PC-9 (cell line): ENCODE results near the gene MADD. TPM values are rescaled to one million over a fixed set of nuclear protein-coding genes. Genes with fewer than 3 reads are reported as not detected.

ENCODE experiments used
- BruUV-seq: library from RNA; stranded (reverse); fragments of 400-500 nt; replicated peaks from 2 replicates; lab custom pipeline; 2021; lab: Mats Ljungman, UMichigan
- CTCF ChIA-PET: fragments of 300-600 bp; sonication (Branson Sonifier 250); formaldehyde crosslinking; loops from one replicate; lab custom pipeline; 2022; ENCODE audit warnings: antibody characterized with exemption; lab: Charles Lee
- POLR2A ChIA-PET: fragments of 300-600 bp; sonication (Branson Sonifier 250); formaldehyde crosslinking; loops from one replicate; lab custom pipeline; 2022; ENCODE audit warnings: antibody characterized with exemption; ENCODE audit not compliant: unreplicated experiment; lab: Charles Lee
- DNase-seq, 2 experiments: peaks; one replicate each; pipeline versions ENCODE4 v3.0.0 to v3.0.0-alpha.2; 2015 to 2022; ENCODE audit warnings: mixed read lengths in 1 of 2
- H2AFZ ChIP-seq: fragments of 200-600 bp; sonication (generic); 2 replicates; pipeline ENCODE4 v1.8.1; 2017; ENCODE audit warnings: antibody characterized with exemption
- H3F3A ChIP-seq: fragments of 200-600 bp; sonication (generic); 2 replicates; pipeline ENCODE4 v1.8.1; 2017; ENCODE audit warnings: antibody characterized with exemption, mild to moderate bottlenecking, low read depth; ENCODE audit not compliant: insufficient read depth
- H3K27ac ChIP-seq: fragments of 200-600 bp; sonication (generic); 2 replicates; pipeline ENCODE4 v1.6.1; 2016; ENCODE audit warnings: mixed run types
- H3K27me3 ChIP-seq: fragments of 200-600 bp; sonication (generic); 2 replicates; pipeline ENCODE4 v1.6.1; 2016; ENCODE audit warnings: low read depth, mixed run types; ENCODE audit not compliant: insufficient read depth
- H3K36me3 ChIP-seq: fragments of 200-600 bp; sonication (generic); 2 replicates; pipeline ENCODE4 v1.6.1; 2016; ENCODE audit warnings: low read depth, mixed run types
- H3K4me1 ChIP-seq: fragments of 200-600 bp; sonication (generic); replicated peaks from 2 replicates; pipeline ENCODE4 v1.6.1; 2016; ENCODE audit warnings: mixed run types; ENCODE audit not compliant: insufficient read depth
- H3K4me2 ChIP-seq: fragments of 200-600 bp; sonication (generic); 2 replicates; pipeline ENCODE4 v1.6.1; 2017; ENCODE audit warnings: mixed run types
- H3K4me3 ChIP-seq: fragments of 200-600 bp; sonication (generic); 2 replicates; pipeline ENCODE4 v1.6.1; 2016; ENCODE audit warnings: mixed run types
- H3K79me2 ChIP-seq: fragments of 200-600 bp; sonication (generic); 2 replicates; pipeline ENCODE4 v1.6.1; 2017; ENCODE audit warnings: low read depth, mixed run types
- H3K9me2 ChIP-seq: fragments of 200-600 bp; sonication (generic); 2 replicates; pipeline ENCODE4 v1.8.1; 2017; ENCODE audit warnings: mild to moderate bottlenecking; ENCODE audit not compliant: insufficient read depth
- H3K9me3 ChIP-seq: fragments of 200-600 bp; sonication (generic); 2 replicates; pipeline ENCODE4 v1.8.1; 2016; ENCODE audit warnings: low read depth; ENCODE audit not compliant: insufficient read depth
- H4K20me1 ChIP-seq: fragments of 200-600 bp; sonication (generic); 2 replicates; pipeline ENCODE4 v1.8.1; 2017; ENCODE audit not compliant: insufficient read depth
- CTCF ChIP-seq: fragments of 200-600 bp; sonication (generic); conservative IDR thresholded peaks from 2 replicates; pipeline ENCODE4 v1.6.1; 2017; ENCODE audit warnings: mixed run types, antibody characterized with exemption, mild to moderate bottlenecking, moderate library complexity
- EZH2 ChIP-seq: fragments of 200-600 bp; sonication (generic); IDR thresholded peaks from 2 replicates; pipeline ENCODE4 v1.8.0; 2017; ENCODE audit warnings: antibody characterized with exemption, low read depth
- intact Hi-C: fragments of 100-400 bp; cut with micrococcal nuclease; formaldehyde crosslinking; loops from one replicate; pipeline ENCODE4 v1.10.0; 2022; ENCODE audit not compliant: unreplicated experiment
- total RNA-seq: library from RNA; stranded (reverse); gene quantifications from 2 replicates; pipeline ENCODE4 v1.2.3, GENCODE V29; 2021

The MADD gene
- total RNA-seq, 1 experiment from 2014 or later: 65.9 TPM

- DNase-seq: peak; percentile 89 to 90
- Histone ChIP-seq H3K4me1 (peaks cover 56% of the 10 kb centered on the region), H3K9me2 (no peaks in the 10 kb centered on the region), H3K79me2 (peaks cover 15% of the 10 kb centered on the region; the same call in 1 of the 2 replicates), H4K20me1 (no peaks in the 10 kb centered on the region), H3K9me3 (no peaks in the 10 kb centered on the region), H3K4me3 (peak overlapping the region; percentile 57; the same call in 1 of the 2 replicates), H3K27me3 (no peaks in the 10 kb centered on the region), H3K4me2 (peak overlapping the region; percentile 88), H3F3A (peaks cover 45% of the 10 kb centered on the region), H2AFZ (no peak overlapping the region), H3K36me3 (peaks cover 6% of the 10 kb centered on the region; the same call in 1 of the 2 replicates), H3K27ac (peak overlapping the region; percentile 61)
- intact Hi-C loops: loop anchor here (1.0 to 5.0 kb wide), 6 partner anchors 10 to 370 kb away; partner anchors contain the start of gene SLC39A13
- ChIA-PET POLR2A (interaction anchor here (0.6 to 1.2 kb wide), 10 partner anchors 11 to 333 kb away, joined by 4 to 14 read pairs (median 5); partner anchors contain the start of genes DDB2 and MADD), CTCF (interaction anchor here (0.5 to 3.2 kb wide), 16 partner anchors 11 to 361 kb away, joined by 3 to 24 read pairs (median 6); partner anchors contain the start of genes ACP2, DDB2 and MADD)
- no peak for TF ChIP-seq EZH2
- TF ChIP-seq CTCF: peak; percentile 94
- BruUV-seq: TSS peak; percentile 25
Observed at GRCh38 chr11:47259232-47259977, 10.5 kb upstream of the MADD start.

DNA sequence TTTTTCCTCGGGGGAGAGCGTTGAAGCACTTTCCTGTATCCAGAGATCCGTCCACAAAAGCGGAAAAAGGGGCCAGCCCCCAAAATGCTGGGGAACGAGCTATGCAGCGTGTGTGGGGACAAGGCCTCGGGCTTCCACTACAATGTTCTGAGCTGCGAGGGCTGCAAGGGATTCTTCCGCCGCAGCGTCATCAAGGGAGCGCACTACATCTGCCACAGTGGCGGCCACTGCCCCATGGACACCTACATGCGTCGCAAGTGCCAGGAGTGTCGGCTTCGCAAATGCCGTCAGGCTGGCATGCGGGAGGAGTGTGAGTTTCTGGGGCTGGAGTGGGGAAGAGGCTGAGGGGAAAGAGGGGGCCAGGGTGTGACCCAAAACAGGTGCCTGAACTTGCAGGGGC lies 9.6 kb upstream of the MADD start:
- peaks cover 15% of the 10 kb centered on the region; the same call in 1 of the 2 replicates for H3K79me2 ChIP-seq
- H3K27ac ChIP-seq: no peak overlapping the region
- no peaks in the 10 kb centered on the region for H4K20me1 ChIP-seq
- ChIA-PET CTCF (interaction anchor here (0.6 to 1.7 kb wide), 3 partner anchors 17 to 94 kb away, joined by 3 to 10 read pairs (median 3); no protein-coding TSS in a partner anchor), POLR2A (interaction anchor here (0.6 kb wide), 1 partner anchor 30 kb away, joined by 4 read pairs; no protein-coding TSS in a partner anchor)
- H3K4me1 ChIP-seq: peaks cover 56% of the 10 kb centered on the region
- no peaks in the 10 kb centered on the region for H3K9me3 ChIP-seq
- no peak for DNase-seq
- H3F3A ChIP-seq: peaks cover 53% of the 10 kb centered on the region
- no peaks in the 10 kb centered on the region for H3K27me3 ChIP-seq
- no peaks in the 10 kb centered on the region for H3K9me2 ChIP-seq
- H3K4me3 ChIP-seq: no peak overlapping the region
- BruUV-seq: no TSS peak
- peaks cover 6% of the 10 kb centered on the region; the same call in 1 of the 2 replicates for H3K36me3 ChIP-seq
- no peak for TF ChIP-seq EZH2
- TF ChIP-seq CTCF: no peak
- no peak overlapping the region for H2AFZ ChIP-seq
- H3K4me2 ChIP-seq: peak overlapping the region; percentile 88
- intact Hi-C loops: no loop called here

DNA sequence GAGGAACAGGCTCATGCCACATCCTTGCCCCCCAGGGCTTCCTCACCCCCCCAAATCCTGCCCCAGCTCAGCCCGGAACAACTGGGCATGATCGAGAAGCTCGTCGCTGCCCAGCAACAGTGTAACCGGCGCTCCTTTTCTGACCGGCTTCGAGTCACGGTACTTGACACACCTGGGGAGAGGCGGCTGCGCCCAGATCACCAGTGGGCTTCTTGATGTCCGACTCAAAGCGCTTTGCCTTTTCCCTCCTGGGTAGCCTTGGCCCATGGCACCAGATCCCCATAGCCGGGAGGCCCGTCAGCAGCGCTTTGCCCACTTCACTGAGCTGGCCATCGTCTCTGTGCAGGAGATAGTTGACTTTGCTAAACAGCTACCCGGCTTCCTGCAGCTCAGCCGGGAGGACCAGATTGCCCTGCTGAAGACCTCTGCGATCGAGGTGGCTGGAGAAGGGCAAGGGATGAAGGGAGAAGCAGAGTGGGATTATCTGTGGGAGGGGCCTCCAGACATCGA lies 8.6 kb upstream of the MADD start:
- H3K9me2 ChIP-seq: no peaks in the 10 kb centered on the region
- DNase-seq: no peak
- H3K4me1 ChIP-seq: peaks cover 58% of the 10 kb centered on the region
- POLR2A ChIA-PET: interaction anchor here (0.6 kb wide), 1 partner anchor 71 kb away, joined by 15 read pairs; no protein-coding TSS in a partner anchor
- intact Hi-C loops: no loop called here
- H3F3A ChIP-seq: peaks cover 53% of the 10 kb centered on the region
- no peak overlapping the region for H2AFZ ChIP-seq
- H3K4me2 ChIP-seq: no peak overlapping the region
- no peaks in the 10 kb centered on the region for H3K27me3 ChIP-seq
- TF ChIP-seq EZH2 (no peak), CTCF (no peak)
- BruUV-seq: no TSS peak
- H3K9me3 ChIP-seq: no peaks in the 10 kb centered on the region
- no peaks in the 10 kb centered on the region for H4K20me1 ChIP-seq
- CTCF ChIA-PET: interaction anchor here (0.6 kb wide), 1 partner anchor 93 kb away, joined by 7 read pairs; no protein-coding TSS in a partner anchor
- H3K27ac ChIP-seq: no peak overlapping the region
- H3K36me3 ChIP-seq: peaks cover 6% of the 10 kb centered on the region; the same call in 1 of the 2 replicates
- no peak overlapping the region for H3K4me3 ChIP-seq
- peaks cover 15% of the 10 kb centered on the region; the same call in 1 of the 2 replicates for H3K79me2 ChIP-seq
